NCI-H748 (cell line): ENCODE data around the gene STAMBPL1.
"Not testable (repeated sequence)": the region's sequence is repeated elsewhere in the genome, so short reads cannot be mapped to it uniquely, and the experiment has no call there.

ENCODE experiments used
- DNase-seq: peaks from one replicate; lab custom pipeline; 2025; ENCODE audit not compliant: unreplicated experiment; lab: John Stamatoyannopoulos, UW

The STAMBPL1 gene

GRCh38 chr10:88918191-88918905, 38.3 kb downstream of the STAMBPL1 start:
- DNase-seq: no peak

GRCh38 chr10:88919041-88919440, 39.0 kb downstream of the STAMBPL1 start:
- DNase-seq: no peak

- DNase-seq: no peak
Measured at GRCh38 chr10:88920198-88920597, 40.2 kb downstream of the STAMBPL1 start.

- DNase-seq: no peak
Measured at GRCh38 chr10:88920986-88921593, 41.0 kb downstream of the STAMBPL1 start.

- no peak for DNase-seq
Measured at GRCh38 chr10:88922041-88922440, 42.0 kb downstream of the STAMBPL1 start.

GRCh38 chr10:88923520-88923919, 43.5 kb downstream of the STAMBPL1 start:
- DNase-seq: no peak

- DNase-seq: peak; percentile 1
Measured at GRCh38 chr10:88926566-88927415, 46.7 kb downstream of the STAMBPL1 start.

- no peak for DNase-seq
Measured at GRCh38 chr10:88927416-88927690, 47.3 kb downstream of the STAMBPL1 start.

GRCh38 chr10:88928254-88928653, 48.2 kb downstream of the STAMBPL1 start:
- DNase-seq: no peak

- DNase-seq: no peak
Measured at GRCh38 chr10:88931548-88931947, 51.5 kb downstream of the STAMBPL1 start.

GRCh38 chr10:88932029-88932428, 52.0 kb downstream of the STAMBPL1 start:
- not testable (repeated sequence) for DNase-seq

- peak; percentile 77 for DNase-seq
Measured at GRCh38 chr10:88932539-88933256, 52.7 kb downstream of the STAMBPL1 start.

- no peak for DNase-seq
Measured at GRCh38 chr10:88933564-88933963, 53.5 kb downstream of the STAMBPL1 start.

GRCh38 chr10:88934900-88935672, 55.0 kb downstream of the STAMBPL1 start:
- DNase-seq: peak; percentile 83

- no peak for DNase-seq
Measured at GRCh38 chr10:88936656-88937055, 56.6 kb downstream of the STAMBPL1 start.

- no peak for DNase-seq
Measured at GRCh38 chr10:88938039-88938438, 58.0 kb downstream of the STAMBPL1 start.

- no peak for DNase-seq
Measured at GRCh38 chr10:88938938-88939337, 58.9 kb downstream of the STAMBPL1 start.

- DNase-seq: no peak
Measured at GRCh38 chr10:88941026-88941425, 61.0 kb downstream of the STAMBPL1 start.

GRCh38 chr10:88943778-88944177, 63.7 kb downstream of the STAMBPL1 start:
- no peak for DNase-seq

- DNase-seq: no peak
Measured at GRCh38 chr10:88944813-88945212, 64.8 kb downstream of the STAMBPL1 start.

GRCh38 chr10:88946200-88946599, 66.2 kb downstream of the STAMBPL1 start:
- DNase-seq: no peak
